ENCODE results near the gene VILL.
"Not testable (repeated sequence)": the region's sequence is repeated elsewhere in the genome, so short reads cannot be mapped to it uniquely, and the experiment has no call there.

VILL gene

DNA sequence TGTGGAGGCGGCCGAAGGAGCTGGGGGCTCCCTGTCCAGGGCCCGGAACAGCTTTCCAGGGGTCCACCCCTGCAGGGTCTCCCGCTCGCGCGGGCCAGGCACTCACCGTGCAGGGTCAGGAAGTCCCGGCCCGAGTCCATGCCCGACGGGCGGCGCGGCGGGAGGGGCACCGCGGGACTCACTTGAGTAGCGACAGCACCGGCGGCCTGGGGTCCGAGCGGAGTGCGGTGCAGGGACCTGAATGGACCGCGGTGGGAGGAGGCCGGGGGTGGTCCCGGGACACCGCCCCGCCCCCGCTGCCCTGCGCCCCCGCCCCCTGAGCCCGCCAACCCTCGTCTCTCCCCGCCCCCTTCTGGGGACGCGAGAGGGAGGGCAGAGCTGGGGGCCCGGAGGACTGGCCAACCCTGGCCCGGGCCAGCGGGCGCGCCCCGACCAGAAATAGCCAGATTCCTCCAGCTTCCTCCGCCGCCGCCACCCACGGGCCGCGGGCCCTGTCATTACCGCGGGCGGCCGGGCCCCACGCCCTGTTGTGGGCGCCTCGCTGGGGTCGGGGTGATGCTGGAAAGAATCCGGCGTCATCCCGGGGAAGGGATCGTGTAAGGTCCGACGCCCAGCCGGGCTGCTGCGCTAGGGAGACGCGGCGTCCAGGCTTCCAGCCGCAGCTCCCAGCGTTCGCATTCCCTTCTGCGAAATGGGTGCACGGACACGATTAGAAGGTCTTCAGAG is 39.0 kb downstream of the VILL start, which contains the start of gene PLCD1:
TSS of gene PLCD1 (minus strand) at position 243 of the 726 bp plus-strand sequence. CDS start at position 140, 103 bp downstream.
- Histone ChIP-seq H3K27me3 (peaks cover 74% of the 10 kb centered on the region), H3K9me3 (no peaks in the 10 kb centered on the region), H3K27ac (no peak within 1 kb of the TSS), H3K4me1 (ENCODE audit: control insufficient read depth in 1 of 2, insufficient read depth in 1 of 2, low read depth in 1 of 2, low read length in 1 of 2) (peaks cover 16 to 23% of the 10 kb centered on the region in 2 experiments), H3K36me3 (no peaks in the 10 kb centered on the region), H3K4me3 (ENCODE audit: low read depth in 1 of 2, low read length in 1 of 2) (peak within 1 kb of the TSS; percentile 44 to 70)
- TF ChIP-seq, protein P1, sequence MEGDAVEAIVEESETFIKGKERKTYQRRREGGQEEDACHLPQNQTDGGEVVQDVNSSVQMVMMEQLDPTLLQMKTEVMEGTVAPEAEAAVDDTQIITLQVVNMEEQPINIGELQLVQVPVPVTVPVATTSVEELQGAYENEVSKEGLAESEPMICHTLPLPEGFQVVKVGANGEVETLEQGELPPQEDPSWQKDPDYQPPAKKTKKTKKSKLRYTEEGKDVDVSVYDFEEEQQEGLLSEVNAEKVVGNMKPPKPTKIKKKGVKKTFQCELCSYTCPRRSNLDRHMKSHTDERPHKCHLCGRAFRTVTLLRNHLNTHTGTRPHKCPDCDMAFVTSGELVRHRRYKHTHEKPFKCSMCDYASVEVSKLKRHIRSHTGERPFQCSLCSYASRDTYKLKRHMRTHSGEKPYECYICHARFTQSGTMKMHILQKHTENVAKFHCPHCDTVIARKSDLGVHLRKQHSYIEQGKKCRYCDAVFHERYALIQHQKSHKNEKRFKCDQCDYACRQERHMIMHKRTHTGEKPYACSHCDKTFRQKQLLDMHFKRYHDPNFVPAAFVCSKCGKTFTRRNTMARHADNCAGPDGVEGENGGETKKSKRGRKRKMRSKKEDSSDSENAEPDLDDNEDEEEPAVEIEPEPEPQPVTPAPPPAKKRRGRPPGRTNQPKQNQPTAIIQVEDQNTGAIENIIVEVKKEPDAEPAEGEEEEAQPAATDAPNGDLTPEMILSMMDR (IDR thresholded peaks at IDR 0.05), result no peak

DNA sequence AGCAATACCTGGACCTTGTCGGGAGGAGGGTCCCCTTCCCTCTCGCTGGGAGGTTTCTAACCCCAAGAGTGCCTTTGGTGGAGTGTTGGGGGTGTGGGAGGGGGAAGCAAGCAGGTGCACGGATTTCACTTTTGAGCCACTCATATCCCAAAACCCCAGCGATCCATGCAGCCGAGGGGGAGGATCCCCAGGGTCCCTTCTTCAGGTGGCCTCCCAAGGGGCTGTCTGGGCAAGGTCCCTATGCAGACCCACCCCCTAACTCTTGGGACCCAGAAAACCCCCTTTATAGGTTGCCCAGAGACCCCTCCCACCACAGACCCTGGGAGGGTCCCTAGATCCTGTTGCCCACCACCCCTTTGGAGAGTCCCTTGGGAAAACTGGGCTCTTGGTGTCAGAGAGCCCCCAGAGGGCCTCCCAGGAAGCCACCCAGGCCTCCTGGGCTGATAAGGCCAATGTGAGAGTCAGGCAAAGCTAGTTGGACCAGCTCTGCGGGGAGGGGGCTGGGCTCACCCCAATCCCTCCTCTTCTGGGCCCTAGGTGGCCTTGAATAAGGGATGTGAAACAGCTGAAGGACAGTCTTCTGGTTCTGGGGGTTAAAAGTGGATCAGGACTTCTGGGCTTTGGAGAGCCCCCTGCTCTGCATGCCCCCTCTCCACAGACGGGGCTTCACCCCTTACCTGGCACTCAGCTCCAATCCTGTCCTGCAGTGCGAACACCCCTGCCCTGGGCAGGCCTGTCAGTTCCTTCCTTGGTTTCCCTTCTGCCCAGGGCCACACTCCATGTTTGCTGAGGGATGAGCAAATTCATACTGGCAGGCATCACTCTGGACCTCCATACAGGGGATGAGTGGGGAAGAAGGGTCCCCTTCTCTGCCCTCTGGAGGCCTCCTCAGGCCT is 39.8 kb downstream of the VILL start:
- H3K4me3 ChIP-seq (ENCODE audit: low read depth in 1 of 2, low read length in 1 of 2), result peak overlapping the region; percentile 44 to 70
- H3K9me3 ChIP-seq, result no peaks in the 10 kb centered on the region
- H3K27ac ChIP-seq, result no peak overlapping the region
- H3K36me3 ChIP-seq, result no peaks in the 10 kb centered on the region
- H3K4me1 ChIP-seq (ENCODE audit: control insufficient read depth in 1 of 2, insufficient read depth in 1 of 2, low read depth in 1 of 2, low read length in 1 of 2), result peaks cover 13 to 19% of the 10 kb centered on the region in 2 experiments
- TF ChIP-seq, protein P1 (IDR thresholded peaks at IDR 0.05), result no peak
- peaks cover 74% of the 10 kb centered on the region for H3K27me3 ChIP-seq

DNA sequence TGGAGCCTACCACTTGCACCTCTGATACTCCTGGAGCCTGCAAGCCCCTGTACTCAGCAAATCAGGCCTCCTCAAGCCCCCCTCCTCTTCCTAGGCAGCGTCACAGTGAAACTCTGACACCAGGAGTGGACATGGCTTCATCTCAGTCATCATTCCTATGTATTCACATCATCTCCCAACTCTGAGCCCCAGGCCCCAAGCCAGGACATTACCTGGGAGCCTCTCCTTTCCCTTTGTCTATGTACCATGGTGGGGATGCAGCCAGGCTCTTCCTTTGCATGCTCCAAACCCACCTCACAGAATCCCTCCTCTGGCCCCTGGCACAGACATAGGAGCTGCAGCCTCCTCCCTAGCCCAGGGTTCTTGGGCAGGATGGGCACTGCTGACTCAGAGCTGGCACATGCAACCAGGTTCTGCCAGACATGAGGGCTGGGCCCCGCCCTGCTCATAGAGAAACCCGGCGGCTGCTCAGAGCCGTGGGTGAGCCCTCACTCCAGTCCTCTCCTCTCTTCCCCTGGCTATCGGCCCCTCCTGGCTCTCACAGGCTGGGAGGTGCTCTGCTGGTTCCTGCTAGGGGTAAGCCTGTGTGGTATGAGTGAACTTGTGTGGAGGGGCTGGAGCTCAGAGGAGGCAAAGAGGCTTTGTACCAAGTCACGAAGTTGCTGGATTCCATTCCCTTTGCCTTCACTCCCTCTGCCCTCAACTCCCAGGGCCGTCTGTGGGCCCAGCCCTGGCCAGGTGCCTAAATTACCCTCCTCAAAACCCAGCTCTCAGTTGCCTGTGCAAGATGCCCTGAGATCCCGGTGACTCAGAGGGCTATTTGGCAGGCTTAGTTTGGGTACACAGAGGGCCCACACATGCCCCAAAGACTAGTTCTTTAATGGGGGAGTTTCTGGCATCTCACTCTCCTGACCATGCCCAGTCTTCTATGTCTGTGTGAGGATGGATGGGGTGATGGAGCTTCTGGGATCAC is 40.7 kb downstream of the VILL start:
- peaks cover 7 to 13% of the 10 kb centered on the region in 2 experiments for H3K4me1 ChIP-seq (ENCODE audit: control insufficient read depth in 1 of 2, insufficient read depth in 1 of 2, low read depth in 1 of 2, low read length in 1 of 2)
- no peaks in the 10 kb centered on the region for H3K36me3 ChIP-seq
- TF ChIP-seq, protein P1 (IDR thresholded peaks at IDR 0.05), result no peak
- peaks cover 74% of the 10 kb centered on the region for H3K27me3 ChIP-seq
- no peak overlapping the region for H3K4me3 ChIP-seq (ENCODE audit: low read depth in 1 of 2, low read length in 1 of 2)
- H3K9me3 ChIP-seq, result no peaks in the 10 kb centered on the region
- no peak overlapping the region for H3K27ac ChIP-seq

DNA sequence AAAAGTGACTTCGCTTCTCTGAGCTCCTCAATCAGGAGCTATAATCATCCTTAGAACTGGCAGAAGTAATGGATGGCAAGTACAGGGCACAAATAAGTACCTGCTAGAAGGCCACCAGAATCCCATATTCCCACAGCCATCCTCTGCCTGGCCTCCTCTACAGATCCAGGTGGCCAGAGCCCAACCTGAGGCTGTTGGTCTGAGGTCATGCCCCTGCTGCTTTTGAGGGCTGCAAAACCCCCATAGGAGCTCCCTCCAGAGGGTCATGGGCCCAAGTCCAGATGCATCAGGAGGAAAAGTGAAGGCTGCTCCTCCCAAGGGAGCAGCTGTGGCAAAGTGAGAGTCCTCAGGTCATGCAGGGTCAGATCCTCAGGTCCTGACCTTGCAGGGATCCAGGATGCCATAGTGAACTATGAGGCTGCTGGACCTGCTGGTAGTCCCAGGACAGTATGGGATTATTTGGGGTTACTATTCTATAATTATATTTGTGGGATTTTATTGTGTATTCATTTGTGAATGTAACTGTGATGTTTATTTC is 41.8 kb downstream of the VILL start:
- Histone ChIP-seq H3K27me3 (peaks cover 65% of the 10 kb centered on the region), H3K4me1 (ENCODE audit: control insufficient read depth in 1 of 2, insufficient read depth in 1 of 2, low read depth in 1 of 2, low read length in 1 of 2) (peaks cover 7 to 13% of the 10 kb centered on the region in 2 experiments), H3K27ac (no peak overlapping the region), H3K9me3 (no peaks in the 10 kb centered on the region), H3K36me3 (no peaks in the 10 kb centered on the region), H3K4me3 (ENCODE audit: low read depth in 1 of 2, low read length in 1 of 2) (no peak overlapping the region)
- TF ChIP-seq, protein P1 (IDR thresholded peaks at IDR 0.05), result no peak

DNA sequence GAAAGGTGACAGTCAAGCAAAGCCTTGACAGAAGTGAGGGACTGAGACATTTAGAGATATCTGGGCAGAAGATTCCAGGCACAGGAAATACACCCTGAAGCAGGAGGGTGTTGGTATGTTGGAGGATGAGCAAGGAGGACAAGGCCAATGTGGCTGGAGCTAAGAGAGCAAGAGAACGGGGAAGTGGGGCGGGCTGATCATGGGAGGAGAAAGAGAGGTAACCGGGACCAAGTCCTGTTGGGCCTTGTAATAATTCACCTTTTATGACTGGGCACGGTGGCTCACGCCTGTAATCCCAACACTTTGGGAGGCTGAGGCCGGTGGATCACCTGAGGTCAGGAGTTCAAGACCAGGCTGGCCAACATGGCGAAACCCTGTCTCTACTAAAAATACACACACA is 43.0 kb downstream of the VILL start:
- H3K36me3 ChIP-seq; H3K27ac ChIP-seq; H3K9me3 ChIP-seq; H3K4me3 ChIP-seq (ENCODE audit: low read depth in 1 of 2, low read length in 1 of 2): not testable (repeated sequence)
- H3K27me3 ChIP-seq, result peaks cover 53% of the 10 kb centered on the region
- H3K4me1 ChIP-seq (ENCODE audit: control insufficient read depth in 1 of 2, insufficient read depth in 1 of 2, low read depth in 1 of 2, low read length in 1 of 2), result peaks cover 16 to 20% of the 10 kb centered on the region in 2 experiments

DNA sequence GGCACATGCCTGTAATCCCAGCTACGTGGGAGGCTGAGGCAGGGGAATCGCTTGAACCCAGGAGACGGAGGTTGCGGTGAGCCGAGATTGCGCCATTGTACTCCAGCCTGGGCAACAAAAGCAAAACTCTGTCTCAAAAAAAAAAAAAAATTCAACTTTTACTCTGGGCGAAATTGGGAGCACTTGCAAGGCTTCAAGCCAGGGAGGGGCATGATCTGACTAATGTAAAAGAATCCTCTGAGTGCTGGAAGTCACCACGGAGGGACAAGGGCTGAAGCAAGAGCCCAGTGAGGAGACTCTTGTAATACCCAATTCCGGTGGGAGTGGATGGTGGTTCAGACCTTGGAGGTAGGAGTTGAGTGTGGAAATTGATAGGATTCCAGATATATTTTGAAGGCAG is 43.7 kb downstream of the VILL start:
- not testable (repeated sequence) for H3K9me3 ChIP-seq; H3K36me3 ChIP-seq; H3K27ac ChIP-seq; H3K4me3 ChIP-seq (ENCODE audit: low read depth in 1 of 2, low read length in 1 of 2)
- H3K27me3 ChIP-seq, result peaks cover 45% of the 10 kb centered on the region
- peaks cover 20 to 22% of the 10 kb centered on the region in 2 experiments for H3K4me1 ChIP-seq (ENCODE audit: control insufficient read depth in 1 of 2, insufficient read depth in 1 of 2, low read depth in 1 of 2, low read length in 1 of 2)

All from neutrophil (primary cell).